IPS-11a (cell line): ENCODE data around the gene LYVE1.

Source experiments
- H3K4me3 ChIP-seq: one replicate; pipeline ENCODE4 v1.5.1; 2013; ENCODE audit warnings: low read depth, low read length, control low read depth

LYVE1 gene

GRCh38 chr11:10561043-10561818, 7.2 kb downstream of the LYVE1 start:
- no peak overlapping the region for H3K4me3 ChIP-seq

DNA sequence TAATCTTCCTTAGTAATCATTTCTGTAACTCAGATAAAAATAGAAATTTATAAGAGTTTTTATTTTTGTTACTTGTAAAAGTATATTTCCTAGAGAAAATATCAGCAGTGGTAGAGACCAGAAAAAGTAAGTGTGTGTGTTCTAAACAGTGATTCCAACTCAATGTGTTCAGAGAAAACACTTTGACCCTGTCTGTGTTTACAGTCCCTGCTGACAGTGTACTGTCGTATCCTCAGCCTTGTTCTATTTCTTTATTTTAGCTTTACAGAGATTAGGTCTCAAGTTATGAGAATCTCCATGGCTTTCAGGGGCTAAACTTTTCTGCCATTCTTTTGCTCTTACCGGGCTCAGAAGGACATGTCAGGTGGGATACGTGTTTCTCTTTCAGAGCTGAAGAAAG, 10.2 kb downstream of the LYVE1 start:
- H3K4me3 ChIP-seq: no peak overlapping the region

- H3K4me3 ChIP-seq: no peak overlapping the region
These were observed 11.9 kb downstream of the LYVE1 start for GRCh38 chr11:10556590-10556989.

DNA sequence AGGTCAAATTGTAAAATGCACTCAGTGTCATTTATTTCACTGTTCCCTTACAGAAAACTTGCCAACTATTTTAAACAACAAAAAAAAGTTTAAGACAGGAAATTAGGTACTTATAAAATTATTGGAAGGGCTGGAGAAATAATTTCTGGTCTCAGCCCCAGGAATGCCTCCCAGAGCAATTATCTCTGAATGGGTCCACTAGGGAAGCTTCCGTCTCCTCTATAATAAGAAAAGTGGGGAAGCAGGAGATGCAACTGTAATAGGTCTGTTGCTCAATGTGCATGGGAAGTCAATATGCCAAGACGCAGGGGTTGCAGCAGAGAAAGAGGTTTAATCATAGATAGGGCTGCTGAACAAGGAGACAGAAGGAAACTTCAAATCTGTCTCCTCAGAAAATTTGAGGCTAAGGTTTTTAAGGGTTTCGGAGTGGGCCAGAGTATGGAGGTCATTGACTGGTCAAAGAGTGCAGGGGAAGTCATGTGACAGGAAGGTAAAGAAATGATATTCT, 16.6 kb downstream of the LYVE1 start:
- no peak overlapping the region for H3K4me3 ChIP-seq

DNA sequence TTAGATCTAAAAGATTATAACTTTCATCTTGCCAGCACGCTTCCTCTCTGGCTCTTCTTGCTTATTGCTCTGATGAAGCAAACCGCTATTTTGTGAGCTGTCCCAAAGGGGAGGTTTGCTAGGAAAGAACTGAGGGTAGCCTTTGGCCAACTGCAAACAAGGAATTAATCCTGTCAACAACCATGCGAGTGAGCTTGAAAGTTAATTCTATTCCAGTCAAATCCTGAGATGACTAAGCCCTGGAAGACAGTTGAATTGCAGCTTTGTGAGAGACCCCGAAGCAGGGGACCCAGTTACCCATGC, 17.2 kb downstream of the LYVE1 start:
- no peak overlapping the region for H3K4me3 ChIP-seq

DNA sequence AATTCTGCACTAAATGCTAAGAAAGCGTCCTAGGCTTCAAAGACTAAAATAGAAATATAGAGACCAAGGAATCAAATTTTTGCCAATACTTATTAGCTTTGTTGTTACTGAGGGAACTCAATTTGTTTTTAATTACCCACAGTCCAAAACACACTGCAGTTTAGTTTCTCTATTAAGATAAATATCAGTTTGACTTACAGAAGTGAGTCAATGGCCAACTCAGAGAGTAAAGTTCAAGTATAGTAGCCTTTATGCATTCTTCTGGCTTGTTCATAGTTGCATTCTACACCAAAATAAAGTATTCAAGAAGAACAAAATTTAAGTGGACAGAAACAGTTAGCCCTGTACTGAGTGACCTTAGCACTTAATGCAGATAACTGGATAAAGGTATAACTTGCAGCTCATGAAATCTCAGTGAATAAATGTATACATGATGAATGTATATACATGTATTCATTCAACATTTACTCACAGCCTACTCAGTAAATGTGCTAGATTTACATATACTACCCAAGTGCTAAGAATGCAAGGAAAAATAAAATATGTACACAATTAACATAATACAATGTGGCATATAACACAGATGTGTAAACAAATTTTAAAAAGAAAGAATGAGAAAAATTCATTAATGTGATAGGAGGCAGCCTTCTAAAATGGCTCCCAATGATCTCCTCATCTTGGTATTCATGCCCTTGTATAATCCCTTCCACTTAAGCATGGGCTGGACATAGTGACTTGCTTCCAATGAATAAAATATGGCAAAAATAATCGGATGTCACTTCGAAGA, 17.8 kb downstream of the LYVE1 start:
- H3K4me3 ChIP-seq: no peak overlapping the region

DNA sequence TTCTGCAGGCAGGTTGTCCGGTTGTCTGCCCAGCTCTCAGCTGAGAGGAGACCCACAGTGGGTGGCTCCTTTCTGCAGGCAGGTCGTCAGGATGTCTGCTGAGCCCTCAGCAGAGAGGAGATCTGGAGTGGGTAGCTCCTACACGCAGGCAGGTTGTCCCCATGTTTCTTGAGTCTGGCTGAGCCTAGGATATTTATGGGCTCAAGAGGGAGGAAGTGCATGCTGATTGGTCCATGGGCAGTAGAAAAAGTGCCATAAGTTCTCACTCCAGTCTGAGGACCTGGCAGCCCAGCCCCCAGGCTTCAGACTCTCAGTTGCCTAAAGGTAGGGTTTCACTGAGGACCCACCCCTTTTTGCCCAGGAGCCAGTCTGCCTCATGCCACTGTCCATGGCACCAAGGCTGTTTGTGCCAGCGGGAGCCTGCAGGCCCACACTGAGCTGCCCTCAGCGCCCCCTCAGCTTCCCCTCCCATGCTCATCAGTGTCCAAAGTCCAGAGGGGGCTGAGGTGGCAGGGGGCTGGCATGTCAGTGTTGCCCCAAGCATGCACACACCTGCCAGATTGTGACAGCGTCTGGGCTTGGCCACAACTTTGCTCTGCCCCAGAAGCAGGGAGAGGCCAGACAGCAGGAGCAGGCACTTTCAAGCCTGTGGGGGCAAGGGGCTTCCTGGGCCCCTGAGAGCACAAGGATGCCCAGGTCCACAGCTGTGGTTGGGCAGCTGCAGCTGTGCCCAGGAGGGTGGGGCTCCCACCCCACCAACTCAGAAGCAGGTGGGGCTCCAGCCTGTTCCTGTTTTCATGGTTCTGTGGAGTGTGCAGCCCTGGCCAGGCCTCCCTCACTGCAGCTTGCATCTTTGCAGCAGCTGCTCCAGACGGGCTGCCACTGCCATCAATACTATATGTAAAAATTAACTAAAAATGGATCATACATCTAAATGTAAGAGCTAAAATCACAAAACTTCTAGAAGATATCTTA, 23.7 kb downstream of the LYVE1 start:
- no peak overlapping the region for H3K4me3 ChIP-seq

GRCh38 chr11:10543782-10544181, 24.7 kb downstream of the LYVE1 start:
- no peak overlapping the region for H3K4me3 ChIP-seq

DNA sequence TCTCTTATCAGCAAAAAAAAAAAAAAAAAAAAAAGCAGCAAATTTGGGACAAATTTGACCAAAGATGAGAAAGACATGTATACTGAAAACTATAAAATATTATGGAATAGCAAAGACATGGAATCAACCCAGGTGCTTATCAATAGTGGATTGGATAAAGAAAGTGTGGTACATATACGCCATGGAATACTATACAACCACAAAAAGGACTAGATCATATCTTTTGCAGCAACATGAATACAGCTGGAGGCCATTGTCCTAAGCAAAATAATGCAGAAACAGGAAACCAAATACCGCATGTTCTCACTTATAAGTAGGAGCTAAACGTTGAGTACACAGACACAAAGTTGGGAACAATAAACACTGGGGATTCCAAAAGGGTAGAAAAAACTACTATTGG, 25.7 kb downstream of the LYVE1 start:
- H3K4me3 ChIP-seq: no peak overlapping the region

DNA sequence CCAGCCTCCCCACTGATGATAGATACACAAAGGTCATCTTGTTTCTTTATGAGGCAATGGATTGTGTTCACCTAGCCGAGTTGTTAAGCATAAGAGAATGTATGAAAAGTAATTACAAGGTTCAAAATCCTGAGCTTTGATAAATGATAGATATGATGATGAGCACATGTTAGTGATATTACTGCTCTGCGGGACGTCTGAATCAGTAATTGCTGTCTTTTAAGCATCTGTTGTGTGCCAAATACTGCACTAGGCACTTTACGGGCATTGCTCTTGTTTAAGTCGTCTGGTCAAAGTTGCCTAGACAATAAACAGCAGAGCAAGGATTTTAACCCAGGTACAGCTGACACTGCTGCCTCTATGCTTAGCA, 26.9 kb downstream of the LYVE1 start:
- peak overlapping the region; percentile 2 for H3K4me3 ChIP-seq

GRCh38 chr11:10540915-10541560, 27.4 kb downstream of the LYVE1 start, which contains the start of gene RNF141:
Gene RNF141, minus strand, starts transcription at chr11:10541187. Its CDS starts 7,029 bp downstream, at chr11:10534158.
- H3K4me3 ChIP-seq: peak within 1 kb of the TSS; percentile 79

DNA sequence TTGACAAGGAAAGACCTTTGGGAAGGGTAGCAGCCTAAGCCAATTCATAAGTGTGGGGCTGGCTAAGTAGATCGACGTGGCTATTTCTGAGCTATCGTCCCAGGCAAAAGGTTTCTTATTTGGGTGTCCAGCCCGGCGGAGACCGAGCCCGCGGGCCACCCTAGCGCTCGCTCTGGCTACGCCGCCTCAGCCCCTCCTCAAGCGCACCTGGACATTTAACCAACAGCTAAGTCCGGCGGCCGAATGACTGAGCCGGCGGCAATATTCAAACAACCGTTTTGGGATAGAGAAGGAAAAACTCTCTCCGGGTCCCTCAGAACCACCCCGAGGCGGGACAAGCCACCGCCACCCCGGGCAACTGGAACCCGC, 27.9 kb downstream of the LYVE1 start:
- H3K4me3 ChIP-seq: peak overlapping the region; percentile 79

DNA sequence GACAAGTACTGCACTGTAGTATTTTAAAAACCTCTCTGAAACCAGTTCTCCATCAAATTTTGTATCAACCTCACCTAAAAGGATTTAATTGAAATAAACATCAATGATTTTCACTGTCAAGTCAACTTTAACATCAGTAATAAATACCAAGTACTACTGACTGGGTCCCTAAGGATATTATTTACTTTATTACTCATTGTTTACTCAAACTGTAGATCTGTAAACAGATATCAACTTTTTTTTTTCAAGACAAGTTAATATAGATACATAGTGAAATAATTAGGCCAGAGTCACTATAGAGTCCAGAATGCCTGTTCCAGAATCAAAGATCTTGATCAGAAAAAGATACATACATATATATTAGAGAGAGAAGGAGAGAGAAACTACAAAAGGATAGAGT, 29.1 kb downstream of the LYVE1 start:
- no peak overlapping the region for H3K4me3 ChIP-seq

GRCh38 chr11:10538924-10539323, 29.5 kb downstream of the LYVE1 start:
- no peak overlapping the region for H3K4me3 ChIP-seq

DNA sequence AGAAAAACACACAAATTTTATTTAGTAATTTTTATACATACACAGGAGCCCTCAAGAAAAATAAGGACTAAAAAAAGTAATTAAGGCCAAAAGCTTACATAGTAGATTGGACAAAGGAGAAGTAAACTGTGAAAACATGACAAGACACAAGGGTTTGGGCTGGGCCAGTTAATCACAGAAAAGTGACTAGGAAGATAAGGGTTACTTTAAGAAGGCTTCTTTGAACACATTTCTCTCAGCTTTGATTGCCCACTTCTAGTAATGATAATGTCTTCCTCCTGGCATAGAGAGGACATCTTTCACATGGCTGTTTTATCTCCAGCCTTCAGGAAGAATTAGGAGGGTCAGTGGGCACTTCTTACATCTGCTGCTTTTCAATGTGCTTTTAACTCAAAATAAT, 30.9 kb downstream of the LYVE1 start:
- no peak overlapping the region for H3K4me3 ChIP-seq

- no peak overlapping the region for H3K4me3 ChIP-seq
These were observed 34.1 kb downstream of the LYVE1 start for GRCh38 chr11:10534316-10534715.

DNA sequence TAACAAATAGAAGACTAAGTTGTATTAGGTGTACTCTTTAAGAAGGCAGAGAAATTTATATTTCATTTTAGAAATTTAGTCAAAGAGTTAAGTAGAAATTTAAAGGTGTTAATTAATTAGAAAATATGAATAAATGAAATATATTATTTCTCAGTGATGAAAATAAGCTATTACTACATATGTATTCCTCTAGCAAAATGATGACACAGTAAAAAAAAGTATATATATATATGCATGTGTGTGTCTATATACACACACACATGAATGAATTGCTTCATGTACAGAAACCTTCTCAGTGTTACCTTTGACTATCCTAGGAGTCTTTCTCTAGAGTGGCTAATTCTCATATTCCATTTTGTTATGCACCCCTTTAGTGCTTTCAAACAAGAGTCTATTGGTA, 35.1 kb downstream of the LYVE1 start:
- no peak overlapping the region for H3K4me3 ChIP-seq

DNA sequence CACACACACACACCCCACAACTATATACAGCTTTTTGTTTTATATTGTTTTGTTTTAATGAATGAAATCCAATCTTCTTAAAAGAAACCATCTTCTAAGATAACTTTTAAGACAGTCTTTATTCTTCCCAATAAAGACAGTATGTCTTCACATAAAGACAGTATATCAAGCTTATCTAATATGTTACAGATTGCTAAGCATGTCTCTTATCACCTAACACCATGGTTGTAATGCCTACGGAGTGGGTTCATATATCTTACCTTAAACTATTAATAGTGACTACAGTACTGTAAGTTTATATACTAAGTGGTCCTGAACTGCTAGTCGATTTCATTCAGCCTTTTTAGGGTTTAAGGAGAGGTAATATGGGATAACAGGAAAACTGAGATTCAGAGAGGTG, 35.9 kb downstream of the LYVE1 start:
- no peak overlapping the region for H3K4me3 ChIP-seq

GRCh38 chr11:10529279-10529678, 39.2 kb downstream of the LYVE1 start:
- no peak overlapping the region for H3K4me3 ChIP-seq

- H3K4me3 ChIP-seq: no peak overlapping the region
These were observed 40.3 kb downstream of the LYVE1 start for GRCh38 chr11:10528121-10528520.
